Measurements from ENCODE around the gene CCDC88B.

DNA sequence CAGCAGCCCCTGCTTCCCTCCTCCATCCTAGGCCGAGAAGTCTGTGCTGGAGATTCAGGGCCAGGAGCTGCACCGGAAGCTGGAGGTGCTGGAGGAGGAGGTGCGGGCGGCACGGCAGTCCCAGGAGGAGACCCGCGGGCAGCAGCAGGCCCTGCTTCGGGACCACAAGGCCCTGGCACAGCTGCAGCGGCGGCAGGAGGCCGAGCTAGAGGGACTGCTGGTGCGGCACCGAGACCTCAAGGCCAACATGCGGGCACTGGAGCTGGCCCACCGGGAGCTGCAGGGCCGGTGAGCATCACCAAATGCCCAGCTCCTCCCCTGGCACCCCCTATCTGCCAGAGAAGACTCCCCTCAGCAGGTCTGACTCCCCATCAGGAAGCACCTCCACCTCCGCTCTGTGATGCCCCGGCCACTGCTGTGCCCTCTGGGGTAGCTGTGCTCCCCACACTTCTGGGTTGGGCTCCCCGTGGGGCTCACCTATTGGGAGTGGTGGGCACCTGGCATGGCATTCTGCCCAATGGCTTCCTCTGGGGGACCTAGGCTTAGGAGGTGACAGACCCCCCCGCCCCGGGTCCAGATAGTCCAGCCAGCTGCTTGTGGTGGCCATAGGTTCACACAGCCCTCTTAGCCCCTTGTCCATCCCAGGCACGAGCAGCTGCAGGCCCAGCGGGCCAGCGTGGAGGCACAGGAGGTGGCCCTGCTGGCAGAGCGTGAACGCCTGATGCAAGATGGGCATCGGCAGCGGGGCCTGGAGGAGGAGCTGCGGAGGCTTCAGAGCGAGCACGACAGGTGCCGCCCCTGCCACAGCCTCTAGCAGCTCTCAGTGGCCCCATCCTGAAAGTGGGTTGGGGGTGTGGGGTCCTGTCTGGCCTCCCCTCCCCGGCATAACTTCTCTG, 12.3 kb downstream of the CCDC88B start:
- no peak for TF ChIP-seq YY1 (IDR thresholded peaks at IDR 0.05; ENCODE audit: extremely low read depth, insufficient replicate concordance, low read depth, low read length)
- no peak for TF ChIP-seq REST (IDR thresholded peaks at IDR 0.05; ENCODE audit: low read depth)

Data from HCT116 (cell line).